ENCODE data around the gene KIF20B.

The KIF20B gene

GRCh38 chr10:89697946-89698345 is 3.4 kb upstream of the KIF20B start:
- no peak overlapping the region for H3K4me3 ChIP-seq (ENCODE audit: low read depth, low read length)
- in situ Hi-C loops (cut with HindIII; ENCODE audit: low sequenced_read_pairs): no loop called here
- no peak for TF ChIP-seq CTCF (IDR thresholded peaks at IDR 0.05; ENCODE audit: low read depth, low read length, missing control alignments)
- no peak for DNase-seq (ENCODE audit: low read depth)

DNA sequence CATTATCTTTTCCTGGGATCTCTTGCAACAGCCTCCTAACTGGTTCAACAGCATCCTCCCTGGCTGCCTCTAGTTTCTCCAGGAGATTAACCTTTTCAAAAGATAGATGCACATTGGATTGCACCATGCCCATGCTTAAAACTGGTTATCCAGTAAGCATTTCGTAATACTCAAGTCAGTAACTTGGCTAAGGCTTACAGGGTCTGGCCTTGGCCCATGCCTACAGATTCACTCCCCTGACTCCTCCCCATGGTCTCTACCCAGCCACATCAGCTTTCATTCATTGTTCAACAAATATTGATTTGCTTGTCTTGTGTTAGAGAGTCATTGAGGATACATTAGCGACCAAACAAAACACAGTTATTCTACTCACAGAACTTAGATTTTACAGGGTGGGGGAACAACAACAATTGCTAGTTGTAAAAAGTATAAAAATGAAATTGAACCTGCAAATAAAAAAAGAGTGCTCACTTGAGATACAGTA is 1.8 kb upstream of the KIF20B start:
- TF ChIP-seq CTCF (IDR thresholded peaks at IDR 0.05; ENCODE audit: low read depth, low read length, missing control alignments): no peak
- DNase-seq (ENCODE audit: low read depth): no peak
- in situ Hi-C loops (cut with HindIII; ENCODE audit: low sequenced_read_pairs): no loop called here
- H3K4me3 ChIP-seq (ENCODE audit: low read depth, low read length): no peak overlapping the region

DNA sequence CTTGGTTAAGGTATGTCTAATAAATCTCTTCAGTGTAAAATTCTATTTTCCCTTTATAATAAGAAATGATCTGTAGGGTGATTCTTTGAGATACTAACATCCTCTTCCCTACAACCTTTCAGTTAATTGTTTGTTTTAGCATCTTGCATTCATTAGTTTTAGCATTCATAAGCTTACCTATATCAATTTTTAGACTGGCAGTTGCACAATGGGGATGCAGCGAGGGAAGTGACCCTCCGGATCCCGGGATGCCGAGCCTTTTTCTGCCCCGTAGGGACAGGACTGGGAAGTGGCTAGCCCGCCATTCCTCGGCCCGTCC is 508 bp upstream of the KIF20B start:
- peak overlapping the region; percentile 66 for H3K4me3 ChIP-seq (ENCODE audit: low read depth, low read length)
- TF ChIP-seq CTCF (IDR thresholded peaks at IDR 0.05; ENCODE audit: low read depth, low read length, missing control alignments): no peak
- in situ Hi-C loops (cut with HindIII; ENCODE audit: low sequenced_read_pairs): no loop called here
- DNase-seq (ENCODE audit: low read depth): no peak

GRCh38 chr10:89702121-89702480 is 711 bp downstream of the KIF20B start:
- peak overlapping the region; percentile 66 for H3K4me3 ChIP-seq (ENCODE audit: low read depth, low read length)
- DNase-seq (ENCODE audit: low read depth): no peak
- TF ChIP-seq CTCF (IDR thresholded peaks at IDR 0.05; ENCODE audit: low read depth, low read length, missing control alignments): no peak
- in situ Hi-C loops (cut with HindIII; ENCODE audit: low sequenced_read_pairs): no loop called here

DNA sequence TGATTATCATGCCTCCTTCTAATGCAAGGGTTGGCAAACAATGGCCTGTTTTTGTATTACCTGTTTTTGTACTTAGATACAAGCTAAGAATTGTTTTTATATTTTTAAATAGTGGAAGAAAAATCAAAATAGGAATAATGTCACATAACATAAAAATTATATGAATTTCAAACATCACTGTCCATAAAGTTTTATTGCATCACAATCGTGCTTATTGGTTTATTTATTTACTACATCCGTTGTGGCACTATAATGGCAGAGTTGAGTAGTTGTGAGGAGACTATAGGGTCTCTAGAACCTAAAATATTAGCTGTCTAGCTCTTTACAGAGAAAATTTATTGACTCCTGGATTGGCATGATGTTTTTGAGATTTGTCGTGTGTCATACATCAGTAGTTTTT is 4.1 kb downstream of the KIF20B start:
- TF ChIP-seq CTCF (IDR thresholded peaks at IDR 0.05; ENCODE audit: low read depth, low read length, missing control alignments): no peak
- in situ Hi-C loops (cut with HindIII; ENCODE audit: low sequenced_read_pairs): no loop called here
- H3K4me3 ChIP-seq (ENCODE audit: low read depth, low read length): no peak overlapping the region
- no peak for DNase-seq (ENCODE audit: low read depth)

DNA sequence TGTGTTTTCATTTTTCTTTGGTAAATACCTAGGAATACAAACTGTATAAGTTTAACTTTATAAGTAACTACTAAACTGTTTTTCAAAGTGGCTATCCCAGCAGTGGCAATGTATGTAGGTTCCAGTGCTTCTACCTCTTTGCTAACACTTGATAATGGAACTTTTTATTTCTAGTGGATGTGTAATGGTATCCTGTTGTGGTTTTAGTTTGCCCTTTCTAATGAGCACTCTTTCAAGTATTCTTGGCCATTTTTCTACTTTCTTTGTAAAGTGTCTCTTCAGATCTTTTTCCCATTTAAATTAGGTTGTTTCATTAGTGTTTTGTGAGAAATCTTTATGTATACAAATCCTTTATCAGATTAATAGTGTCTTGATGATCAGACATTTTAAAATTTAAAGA is 4.6 kb downstream of the KIF20B start:
- no peak overlapping the region for H3K4me3 ChIP-seq (ENCODE audit: low read depth, low read length)
- TF ChIP-seq CTCF (IDR thresholded peaks at IDR 0.05; ENCODE audit: low read depth, low read length, missing control alignments): no peak
- DNase-seq (ENCODE audit: low read depth): peak; percentile 8
- in situ Hi-C loops (cut with HindIII; ENCODE audit: low sequenced_read_pairs): no loop called here

DNA sequence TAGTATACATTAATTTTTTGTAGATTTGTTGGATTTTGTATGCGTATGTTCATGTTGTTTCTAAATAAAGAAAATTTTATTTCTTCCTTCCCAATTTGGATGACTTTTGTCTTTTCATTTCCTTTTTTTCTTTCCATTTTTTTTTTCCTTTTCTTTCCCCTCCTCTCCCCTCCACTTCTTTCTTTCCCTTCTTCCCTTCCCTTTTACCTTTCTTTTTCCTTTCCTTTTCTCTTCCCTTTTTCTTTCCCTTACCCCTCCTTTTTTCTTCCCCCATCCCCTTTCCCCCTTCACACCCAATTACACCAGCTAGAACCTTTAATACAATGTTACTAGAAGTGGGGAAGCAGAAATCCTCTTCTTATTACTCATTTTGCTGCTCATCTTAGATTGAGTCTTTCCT is 6.0 kb downstream of the KIF20B start:
- no peak for DNase-seq (ENCODE audit: low read depth)
- in situ Hi-C loops (cut with HindIII; ENCODE audit: low sequenced_read_pairs): no loop called here
- H3K4me3 ChIP-seq (ENCODE audit: low read depth, low read length): no peak overlapping the region
- TF ChIP-seq CTCF (IDR thresholded peaks at IDR 0.05; ENCODE audit: low read depth, low read length, missing control alignments): no peak

All from astrocyte of the cerebellum (primary cell).